NT2/D1 (cell line): Measurements from ENCODE around the gene GPR61.

Experiments
- DNase-seq: peaks from one replicate; pipeline ENCODE4 v3.0.0-alpha.2; 2011; ENCODE audit warnings: low read depth, low spot score
- H3K27me3 ChIP-seq: 2 replicates; pipeline ENCODE4 v1.6.0; 2011; ENCODE audit warnings: mild to moderate bottlenecking; ENCODE audit not compliant: insufficient read length, insufficient read depth
- H3K36me3 ChIP-seq: 2 replicates; pipeline ENCODE4 v1.6.1; 2011; ENCODE audit warnings: mild to moderate bottlenecking, low read length, mixed read lengths; ENCODE audit not compliant: insufficient read depth, insufficient read length
- H3K4me1 ChIP-seq: 2 replicates; pipeline ENCODE4 v1.5.1; 2011; ENCODE audit not compliant: insufficient read depth, insufficient read length
- H3K4me3 ChIP-seq: 2 replicates; pipeline ENCODE4 v1.5.1; 2011; ENCODE audit warnings: low read depth; ENCODE audit not compliant: insufficient read length
- H3K9ac ChIP-seq: 2 replicates; pipeline ENCODE4 v1.6.0; 2011; ENCODE audit warnings: low read depth; ENCODE audit not compliant: insufficient read length
- H3K9me3 ChIP-seq: 2 replicates; pipeline ENCODE4 v1.5.1; 2011; ENCODE audit warnings: mild to moderate bottlenecking, low read length; ENCODE audit not compliant: insufficient read depth
- SUZ12 ChIP-seq: IDR thresholded peaks from 2 replicates; pipeline ENCODE4 v1.6.1; 2011; ENCODE audit not compliant: insufficient read length, insufficient read depth; ENCODE audit errors: extremely low read depth
- YY1 ChIP-seq: IDR thresholded peaks from 2 replicates; pipeline ENCODE4 v1.6.1; 2011; ENCODE audit not compliant: insufficient read length, insufficient read depth
- ZNF274 ChIP-seq: IDR thresholded peaks from 2 replicates; pipeline ENCODE4 v1.6.1; 2011; ENCODE audit warnings: mild to moderate bottlenecking, low read depth, low read length

The GPR61 gene

DNA sequence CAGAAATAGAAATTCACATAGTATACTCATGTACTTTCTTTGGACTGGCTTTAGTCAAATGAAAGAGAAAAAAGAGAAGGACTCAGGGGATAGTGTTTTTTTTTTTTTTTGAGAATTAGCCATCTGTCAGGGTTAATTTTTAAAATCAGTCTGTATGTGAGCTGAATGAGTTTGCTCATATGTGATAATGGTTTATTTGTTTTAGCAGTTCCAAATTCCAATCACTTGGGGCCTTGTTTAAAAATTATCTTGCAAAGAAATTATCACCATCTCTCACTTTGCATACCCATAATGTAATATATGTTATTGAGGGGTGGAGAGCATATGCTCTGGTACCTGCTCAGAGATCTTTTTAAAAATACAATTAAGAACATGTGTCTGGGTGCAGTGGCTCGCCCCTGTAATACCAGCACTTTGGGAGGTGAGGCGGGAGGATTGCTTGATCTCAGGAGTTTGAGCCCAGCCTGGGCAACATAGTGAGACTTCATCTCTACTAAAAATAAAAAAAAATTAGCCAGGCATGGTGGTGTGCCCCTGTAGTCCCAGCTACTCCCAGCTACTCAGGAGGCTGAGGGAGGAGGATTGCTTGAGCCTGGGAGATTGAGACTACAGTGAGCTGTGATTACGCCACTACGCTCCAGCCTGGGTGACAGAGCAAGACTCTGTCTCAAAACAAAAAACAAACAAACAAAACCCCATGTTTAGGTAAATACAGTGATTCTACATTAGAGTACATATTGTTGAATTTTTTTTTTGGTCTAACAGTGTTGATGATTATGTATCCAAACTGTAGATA lies 28.4 kb downstream of the GPR61 start:
- Histone ChIP-seq H3K4me1 (peaks cover 5% of the 10 kb centered on the region), H3K4me3 (no peak overlapping the region), H3K36me3 (no peaks in the 10 kb centered on the region)

GRCh38 chr1:109569323-109569722 lies 29.7 kb downstream of the GPR61 start:
- H3K27me3 ChIP-seq = no peaks in the 10 kb centered on the region
- DNase-seq = no peak
- H3K9ac ChIP-seq = no peak overlapping the region
- TF ChIP-seq YY1 = no peak
- TF ChIP-seq SUZ12 = no peak
- TF ChIP-seq ZNF274 = no peak
- H3K4me1 ChIP-seq = peaks cover 3% of the 10 kb centered on the region
- H3K9me3 ChIP-seq = no peaks in the 10 kb centered on the region
- peaks cover 6% of the 10 kb centered on the region for H3K36me3 ChIP-seq
- no peak overlapping the region for H3K4me3 ChIP-seq

More for the DNA sequence above, 28.4 kb downstream of the GPR61 start:
- Histone ChIP-seq H3K9ac (no peak overlapping the region), H3K27me3 (no peaks in the 10 kb centered on the region), H3K9me3 (no peaks in the 10 kb centered on the region)
- TF ChIP-seq SUZ12 = no peak
- DNase-seq = no peak

GRCh38 chr1:109570414-109570813 lies 30.7 kb downstream of the GPR61 start:
- TF ChIP-seq SUZ12 = no peak
- TF ChIP-seq ZNF274 = no peak
- H3K36me3 ChIP-seq = peaks cover 12% of the 10 kb centered on the region
- DNase-seq = no peak
- H3K9me3 ChIP-seq = no peaks in the 10 kb centered on the region
- H3K4me3 ChIP-seq = no peak overlapping the region
- no peaks in the 10 kb centered on the region for H3K27me3 ChIP-seq
- H3K9ac ChIP-seq = no peak overlapping the region
- H3K4me1 ChIP-seq = peaks cover 3% of the 10 kb centered on the region

- TF ChIP-seq SUZ12 = no peak
- TF ChIP-seq ZNF274 = no peak
- TF ChIP-seq YY1 = no peak
- no peak for DNase-seq
- peaks cover 27% of the 10 kb centered on the region for H3K36me3 ChIP-seq
- H3K9me3 ChIP-seq = no peaks in the 10 kb centered on the region
- no peak overlapping the region for H3K9ac ChIP-seq
- no peak overlapping the region for H3K4me3 ChIP-seq
- no peaks in the 10 kb centered on the region for H3K27me3 ChIP-seq
- H3K4me1 ChIP-seq = no peaks in the 10 kb centered on the region
These were observed 34.1 kb downstream of the GPR61 start for GRCh38 chr1:109573785-109574184.

DNA sequence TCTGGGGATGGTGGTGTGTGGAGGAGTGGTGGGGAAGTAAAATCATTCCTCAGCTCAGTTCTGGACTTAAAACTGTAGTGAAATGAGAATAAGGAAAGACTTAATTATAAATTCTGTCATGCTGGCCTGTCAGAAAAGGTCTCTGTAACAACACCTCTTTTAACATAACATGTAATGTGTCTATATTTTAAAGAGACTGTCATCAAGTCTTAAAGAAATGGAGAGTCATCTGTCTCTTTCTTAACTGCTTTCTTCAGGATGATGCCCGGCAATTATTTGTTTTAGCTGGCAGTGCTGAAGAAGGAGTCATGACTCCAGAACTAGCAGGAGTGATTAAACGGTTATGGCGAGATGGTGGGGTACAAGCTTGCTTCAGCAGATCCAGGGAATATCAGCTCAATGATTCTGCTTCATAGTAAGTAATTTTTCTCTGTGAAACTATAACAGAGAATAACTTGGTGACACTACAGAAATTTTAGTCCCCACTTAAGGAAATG lies 39.3 kb downstream of the GPR61 start:
- no peaks in the 10 kb centered on the region for H3K9me3 ChIP-seq
- H3K9ac ChIP-seq = no peak overlapping the region
- H3K4me1 ChIP-seq = no peaks in the 10 kb centered on the region
- no peak overlapping the region for H3K4me3 ChIP-seq
- H3K36me3 ChIP-seq = peaks cover 65% of the 10 kb centered on the region
- DNase-seq = no peak
- TF ChIP-seq YY1 = no peak
- TF ChIP-seq SUZ12 = no peak
- no peak for TF ChIP-seq ZNF274
- H3K27me3 ChIP-seq = no peaks in the 10 kb centered on the region

- H3K36me3 ChIP-seq = peaks cover 66% of the 10 kb centered on the region
- H3K9ac ChIP-seq = no peak overlapping the region
- TF ChIP-seq ZNF274 (no peak), SUZ12 (no peak), YY1 (no peak)
- no peak for DNase-seq
- H3K4me1 ChIP-seq = no peaks in the 10 kb centered on the region
- no peak overlapping the region for H3K4me3 ChIP-seq
- H3K9me3 ChIP-seq = no peaks in the 10 kb centered on the region
- H3K27me3 ChIP-seq = no peaks in the 10 kb centered on the region
These were observed 39.8 kb downstream of the GPR61 start for GRCh38 chr1:109579491-109579890.

- no peak for TF ChIP-seq YY1
- TF ChIP-seq ZNF274 = no peak
- no peak for TF ChIP-seq SUZ12
- Histone ChIP-seq H3K9ac (no peak overlapping the region), H3K27me3 (no peaks in the 10 kb centered on the region), H3K4me3 (no peak overlapping the region), H3K36me3 (peaks cover 79% of the 10 kb centered on the region), H3K4me1 (no peaks in the 10 kb centered on the region), H3K9me3 (no peaks in the 10 kb centered on the region)
- no peak for DNase-seq
These were observed 42.3 kb downstream of the GPR61 start for GRCh38 chr1:109582021-109582420.
